TTC549 (cell line): ENCODE measurements around the gene STK38.
"Not testable (repeated sequence)": the region's sequence is repeated elsewhere in the genome, so short reads cannot be mapped to it uniquely, and the experiment has no call there.

Experiments used
- FAIRE-seq: peaks from 2 replicates; lab custom pipeline; 2012; peaks lifted over from hg19 to GRCh38; lab: Jason Lieb, UNC

STK38 gene

DNA sequence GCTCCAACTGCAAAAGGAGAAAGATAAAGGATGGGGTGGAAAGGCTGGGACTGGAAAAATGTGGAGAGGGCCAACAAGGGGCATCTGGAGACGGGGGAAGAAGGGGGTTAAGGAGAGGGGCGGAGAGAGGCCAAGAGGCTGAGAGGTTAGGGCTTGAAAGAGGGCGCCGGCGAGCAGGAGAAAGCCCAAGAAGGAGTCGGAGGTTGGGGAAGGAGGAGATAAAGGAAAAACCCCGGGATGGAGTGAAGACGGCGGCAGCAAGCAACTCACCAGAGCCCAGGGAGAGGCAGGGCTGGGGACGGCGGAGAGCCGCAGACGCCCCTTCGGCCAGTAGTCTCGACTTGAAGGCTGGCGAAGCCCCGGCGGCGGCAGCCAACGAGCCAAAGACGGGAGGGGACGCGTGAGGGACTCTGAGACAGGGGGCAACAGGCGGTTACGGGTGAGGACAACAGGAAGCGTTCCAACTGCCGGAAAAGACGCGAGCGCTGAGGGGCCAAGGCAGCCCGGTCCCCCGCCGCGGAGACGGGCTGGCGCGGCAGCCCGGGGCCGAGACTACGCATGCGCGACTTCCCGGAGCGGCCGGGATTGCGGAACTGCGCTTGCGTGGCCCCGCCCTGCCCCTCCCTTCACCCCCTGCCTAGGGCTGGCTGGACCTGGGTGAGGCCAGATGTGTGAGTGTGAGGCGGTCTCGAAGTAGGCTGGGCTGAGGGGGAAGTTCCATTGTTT lies at the start of gene STK38:
TSS of gene STK38 (minus strand) at position 560 of the 726 bp plus-strand sequence. CDS start 7,277 bp downstream, outside the sequence.
- no peak for FAIRE-seq

DNA sequence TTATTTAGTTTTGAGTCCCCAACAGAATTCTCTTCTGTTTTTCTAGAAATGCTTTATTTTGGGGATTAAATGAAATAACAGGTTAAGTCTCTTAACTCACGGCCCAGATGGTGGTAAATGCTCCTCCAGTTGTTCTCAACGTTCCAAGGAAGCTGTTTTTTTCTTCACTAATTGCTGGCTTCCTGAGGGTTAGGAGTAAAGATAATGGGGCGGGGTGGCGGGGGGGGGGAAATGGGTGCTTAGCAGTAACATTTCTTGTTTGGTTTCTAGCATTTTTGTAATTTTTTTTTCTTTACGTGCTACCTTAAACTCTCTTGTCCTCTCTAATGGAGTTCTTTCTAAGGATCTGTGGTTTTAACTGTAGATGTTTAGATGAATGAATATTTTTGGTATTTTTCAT lies 49.1 kb upstream of the STK38 start:
- no peak for FAIRE-seq

DNA sequence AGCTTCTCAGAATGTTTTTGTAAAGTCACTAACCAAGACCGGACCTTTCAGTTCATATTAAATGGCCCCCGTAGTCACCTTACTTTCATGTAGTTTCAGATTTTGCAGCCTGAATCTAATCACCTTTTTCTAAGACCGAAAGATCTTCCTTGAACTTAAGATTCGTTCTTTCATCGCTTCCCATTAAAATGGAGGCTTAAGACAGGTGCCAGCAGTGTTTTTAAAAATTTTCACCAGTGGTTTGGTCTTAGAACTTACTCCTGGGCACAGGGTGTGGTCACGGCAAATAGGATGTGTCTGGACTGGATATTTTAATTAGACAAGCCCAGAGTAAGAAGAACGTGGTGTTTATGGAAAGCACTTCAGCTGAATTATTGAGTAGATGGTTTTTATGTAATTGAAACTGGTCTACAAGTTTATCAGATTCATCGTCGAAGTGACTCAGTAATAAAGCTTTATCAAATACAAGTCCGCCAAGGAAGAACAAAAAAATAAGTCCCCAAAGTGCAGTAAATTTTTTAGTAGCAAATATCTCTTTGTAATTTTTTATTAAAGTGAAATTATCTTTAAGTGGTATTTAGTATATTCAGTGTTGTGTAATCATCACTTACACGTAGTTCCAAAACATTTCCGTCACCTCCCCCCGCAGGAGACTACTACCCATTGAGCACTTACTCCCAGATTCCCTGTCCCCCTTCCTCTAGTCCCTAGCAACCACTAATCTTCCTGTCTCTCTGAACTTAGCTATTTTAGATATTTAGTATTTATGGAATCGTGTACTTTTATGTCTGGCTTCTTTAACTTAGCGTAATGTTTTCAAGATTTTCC lies 47.8 kb upstream of the STK38 start:
- no peak for FAIRE-seq

DNA sequence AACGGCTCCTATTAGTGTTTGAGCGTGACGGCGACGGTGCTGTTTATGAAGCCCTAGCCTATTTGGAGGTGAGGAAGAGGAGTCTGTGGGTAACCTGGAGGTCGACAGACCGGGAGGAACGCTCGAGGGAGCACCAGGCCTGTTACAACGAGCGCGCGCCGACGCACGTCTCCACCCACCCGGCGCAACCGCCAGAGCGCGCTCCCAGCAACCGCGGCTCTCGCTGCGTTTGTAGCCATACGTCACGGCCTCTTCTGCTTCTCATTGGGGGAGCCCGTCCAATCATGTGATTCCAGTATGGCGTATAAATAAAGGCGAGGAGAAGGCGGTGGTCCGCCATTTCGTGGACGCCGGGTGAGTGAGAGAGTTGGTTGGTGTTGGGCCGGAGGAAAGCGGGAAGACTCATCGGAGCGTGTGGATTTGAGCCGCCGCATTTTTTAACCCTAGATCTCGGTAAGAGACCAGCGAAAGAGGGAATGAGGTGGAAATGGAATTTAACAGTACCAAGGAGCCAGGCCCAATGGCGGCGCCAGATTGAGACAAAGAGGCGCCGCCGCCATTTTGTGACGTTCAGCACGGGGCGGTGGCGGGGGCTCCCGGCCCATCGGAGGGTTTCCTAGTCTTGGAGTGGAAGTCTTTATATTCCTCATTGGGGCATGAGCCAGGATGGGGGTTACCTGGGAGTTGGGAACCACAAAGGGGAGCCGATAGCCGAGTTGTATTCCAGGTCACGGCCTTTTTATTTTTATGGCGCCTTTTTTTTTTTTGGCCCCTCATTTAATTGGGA lies 46.9 kb upstream of the STK38 start, which contains the start of gene SRSF3:
TSS of gene SRSF3 (plus strand) at position 334 of the 787 bp plus-strand sequence. CDS start 2,401 bp downstream, outside the sequence.
- FAIRE-seq: peak; percentile 47

DNA sequence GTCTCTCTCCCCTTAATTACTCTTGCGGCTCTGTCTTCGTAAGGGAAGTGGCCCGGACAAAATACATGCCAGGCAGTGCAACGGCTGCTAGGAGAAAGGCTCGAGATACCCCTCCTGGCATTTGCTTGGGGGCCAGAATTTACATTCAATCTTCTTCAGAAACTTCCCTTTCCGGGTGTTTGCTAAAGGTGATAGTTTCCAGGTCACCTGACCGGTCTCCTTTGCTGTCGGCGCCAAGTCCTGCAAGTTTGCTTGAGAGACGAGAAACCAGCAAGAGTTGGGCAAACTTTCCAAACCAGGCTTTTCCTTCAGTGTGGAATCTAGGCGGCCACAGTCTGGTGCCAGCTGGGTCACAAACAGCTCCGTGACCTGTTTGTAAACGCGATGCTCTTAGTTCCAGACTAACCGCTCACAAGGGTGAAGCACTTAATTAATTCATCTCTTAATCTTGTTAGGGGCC lies 46.3 kb upstream of the STK38 start:
- no peak for FAIRE-seq

DNA sequence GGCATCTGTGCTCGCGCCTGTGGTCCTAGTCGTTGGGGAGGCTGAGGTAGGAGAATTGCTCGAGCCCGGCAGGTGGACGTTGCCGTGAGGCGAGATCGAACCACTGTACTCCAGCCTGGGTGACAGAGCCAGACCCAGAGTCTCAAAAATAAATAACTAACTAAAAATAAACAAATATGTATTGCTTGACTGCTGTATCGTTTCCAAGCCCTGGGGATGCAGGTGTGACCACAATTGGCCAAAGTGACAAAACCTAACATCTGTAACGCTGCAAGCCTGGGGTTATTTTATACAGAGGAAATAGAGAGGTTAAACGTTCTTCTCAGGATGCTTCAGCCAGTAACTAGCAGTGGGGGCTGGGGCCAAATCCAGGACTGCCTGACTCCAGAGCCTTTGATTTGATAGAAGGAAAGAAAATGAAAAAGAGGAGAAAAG lies 45.0 kb upstream of the STK38 start:
- FAIRE-seq: no peak

DNA sequence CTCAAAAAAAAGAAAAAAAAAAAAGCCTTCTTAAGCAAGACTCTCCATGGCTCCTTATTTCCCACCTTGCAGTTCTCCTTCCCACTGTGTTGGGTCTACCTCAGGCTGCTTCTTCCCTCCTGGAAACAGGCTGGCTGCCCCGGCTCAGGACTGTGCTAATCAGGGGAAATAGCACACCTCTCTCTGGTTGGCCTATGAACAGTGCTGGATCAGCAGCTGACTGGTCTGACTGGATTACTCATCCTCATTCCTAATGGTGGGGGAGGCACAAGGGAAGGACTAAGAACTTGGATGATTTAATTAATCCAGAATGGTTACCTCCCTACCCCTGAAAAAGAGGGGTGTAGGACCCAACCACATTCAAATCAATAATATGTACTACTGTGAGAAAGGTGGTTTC lies 43.0 kb upstream of the STK38 start:
- no peak for FAIRE-seq

DNA sequence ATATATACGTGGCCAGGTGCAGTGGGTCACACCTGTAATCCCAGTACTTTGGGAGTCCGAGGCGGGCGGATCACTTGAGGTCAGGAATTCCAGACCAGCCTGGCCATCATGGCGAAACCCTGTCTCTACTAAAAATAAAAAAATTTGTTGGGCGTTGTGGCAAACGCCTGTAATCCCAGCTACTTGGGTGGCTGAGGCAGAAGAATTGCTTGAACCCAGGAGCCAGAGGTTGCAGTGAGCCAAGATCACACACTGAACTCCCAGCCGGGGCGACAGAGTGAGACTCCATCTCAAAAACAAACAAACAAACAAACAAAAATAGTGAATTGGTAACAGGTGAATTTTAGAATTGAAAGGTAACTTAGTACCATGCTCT lies 41.7 kb upstream of the STK38 start:
- FAIRE-seq: not testable (repeated sequence)

DNA sequence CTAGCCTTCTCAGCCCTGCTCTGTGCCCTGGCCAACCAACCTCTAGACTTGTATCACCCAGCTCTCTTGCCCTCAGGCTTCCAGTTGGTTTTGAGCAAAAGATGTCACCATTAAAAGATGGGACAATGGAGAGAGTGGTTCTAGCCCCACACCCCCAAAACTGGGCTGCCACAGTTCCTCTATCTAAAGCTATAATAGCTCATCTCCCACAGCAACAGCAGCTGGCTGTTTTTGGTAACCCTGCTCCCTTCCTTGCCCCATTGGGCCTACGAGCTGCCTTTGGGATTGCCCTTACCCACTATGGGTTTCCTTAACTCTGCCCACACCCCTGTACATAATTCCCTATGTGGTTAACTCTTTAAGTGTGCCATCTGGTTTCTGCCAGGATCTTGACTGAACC lies 39.3 kb upstream of the STK38 start:
- FAIRE-seq: no peak

DNA sequence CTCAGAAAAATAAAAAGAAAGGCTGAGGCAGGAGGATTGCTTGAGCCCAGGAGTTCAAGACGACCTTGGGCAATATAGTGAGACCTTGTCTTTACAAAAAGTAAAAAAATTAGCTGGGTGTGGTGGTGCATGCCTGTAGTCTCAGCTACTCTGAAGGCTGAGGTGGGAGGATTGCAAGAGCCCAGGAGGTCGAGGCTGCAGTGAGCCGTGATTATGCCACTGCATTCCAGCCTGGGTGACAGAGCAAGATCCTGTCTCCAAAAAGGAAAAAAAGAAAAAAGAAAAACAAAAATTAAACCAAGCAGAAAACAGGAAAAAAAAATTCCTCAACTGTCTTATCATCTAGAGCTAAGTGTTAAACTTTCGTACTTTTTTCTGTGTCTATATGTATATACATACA lies 34.4 kb upstream of the STK38 start:
- FAIRE-seq: no peak

DNA sequence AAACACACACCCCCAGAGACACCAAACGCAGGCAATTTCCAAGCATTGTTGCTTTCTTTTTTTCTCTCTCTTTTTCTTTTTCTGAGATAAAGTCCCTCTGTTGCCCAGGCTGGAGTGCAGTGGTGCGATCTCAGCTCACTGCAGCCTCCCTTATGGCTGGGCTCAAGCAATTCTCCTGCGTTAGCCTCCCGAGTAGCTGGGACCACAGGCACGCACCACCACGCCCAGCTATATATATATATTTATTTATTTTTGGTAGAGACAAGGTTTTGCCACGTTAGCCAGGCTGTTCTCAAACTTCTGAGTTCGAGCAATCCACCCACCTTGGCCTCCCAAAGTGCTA lies 32.9 kb upstream of the STK38 start:
- FAIRE-seq: no peak

DNA sequence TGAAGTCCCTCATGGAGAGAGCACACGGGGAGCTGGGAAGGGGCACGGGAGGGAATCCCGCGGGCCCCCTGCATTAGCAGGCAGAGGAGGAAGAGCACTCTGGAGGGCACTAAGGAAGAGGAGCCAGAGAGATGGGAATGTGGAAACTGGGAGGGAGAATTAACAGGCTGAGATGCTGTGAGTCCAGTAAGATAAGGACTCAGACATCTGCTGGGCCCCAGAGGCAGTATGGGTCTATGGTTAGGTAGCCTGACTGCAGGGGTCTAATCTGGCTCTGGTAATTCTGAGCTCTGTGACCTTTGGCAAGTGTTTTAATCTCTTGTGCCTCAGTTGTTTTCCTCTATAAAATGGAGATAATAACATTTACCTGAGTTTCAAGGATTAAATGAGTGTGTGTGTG lies 31.2 kb upstream of the STK38 start:
- FAIRE-seq: no peak

DNA sequence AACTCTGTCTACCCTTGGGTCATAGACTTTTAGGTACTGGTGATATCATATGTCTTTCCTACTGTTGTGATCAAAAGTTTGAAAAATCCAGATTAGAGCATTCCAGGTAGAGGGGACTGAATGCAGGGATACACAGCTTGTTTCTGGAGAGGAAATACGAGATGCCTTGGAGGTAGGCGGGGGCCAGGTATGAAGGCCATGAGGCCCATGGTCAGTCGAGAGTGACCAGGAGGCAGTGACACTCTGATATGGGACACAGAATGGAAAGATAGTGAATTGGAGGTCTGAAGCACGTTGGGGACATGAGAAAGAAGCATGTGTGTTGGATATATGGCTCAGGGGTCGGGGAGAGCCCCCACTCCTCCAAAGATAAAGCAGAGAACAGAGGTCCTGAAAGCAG lies 30.8 kb upstream of the STK38 start:
- FAIRE-seq: no peak

DNA sequence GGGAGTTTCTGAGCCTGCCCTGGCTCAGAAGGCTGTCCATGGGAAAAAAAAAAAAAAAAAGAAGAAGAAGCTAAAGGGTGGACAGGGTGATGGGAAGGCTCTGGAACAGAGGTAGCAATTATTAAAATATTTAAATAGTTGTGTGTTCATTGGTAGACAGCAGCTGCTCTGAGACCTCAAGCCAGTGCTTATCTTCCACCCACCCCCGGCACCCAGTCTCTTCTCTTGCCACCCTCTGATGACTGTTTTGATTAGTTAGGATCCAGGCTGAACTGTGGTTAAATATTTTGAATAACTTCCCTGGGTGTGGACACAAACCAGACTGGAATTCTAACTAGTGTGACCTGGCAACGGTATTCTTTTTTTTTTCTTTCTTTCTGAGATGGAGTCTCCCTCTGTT lies 30.0 kb upstream of the STK38 start:
- FAIRE-seq: no peak

DNA sequence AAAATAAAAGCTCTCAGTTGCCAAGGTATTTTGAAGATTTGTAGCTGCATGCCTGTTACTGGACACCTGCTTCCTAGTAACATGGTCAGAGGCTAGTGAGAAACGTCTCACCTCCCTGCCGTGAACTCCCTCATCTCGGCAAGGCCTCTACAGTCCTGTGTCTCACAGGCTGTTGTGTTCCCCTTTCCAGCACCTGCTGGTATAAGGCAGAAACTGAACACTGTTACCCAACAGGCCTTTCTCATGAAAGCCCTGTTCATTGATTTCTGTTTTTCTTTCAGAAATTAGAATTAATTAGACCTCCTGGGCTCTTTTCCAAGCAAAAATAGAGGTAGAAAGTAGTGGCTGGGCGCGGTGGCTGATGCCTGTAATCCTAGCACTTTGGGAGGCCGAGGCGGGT lies 29.3 kb upstream of the STK38 start:
- no peak for FAIRE-seq

DNA sequence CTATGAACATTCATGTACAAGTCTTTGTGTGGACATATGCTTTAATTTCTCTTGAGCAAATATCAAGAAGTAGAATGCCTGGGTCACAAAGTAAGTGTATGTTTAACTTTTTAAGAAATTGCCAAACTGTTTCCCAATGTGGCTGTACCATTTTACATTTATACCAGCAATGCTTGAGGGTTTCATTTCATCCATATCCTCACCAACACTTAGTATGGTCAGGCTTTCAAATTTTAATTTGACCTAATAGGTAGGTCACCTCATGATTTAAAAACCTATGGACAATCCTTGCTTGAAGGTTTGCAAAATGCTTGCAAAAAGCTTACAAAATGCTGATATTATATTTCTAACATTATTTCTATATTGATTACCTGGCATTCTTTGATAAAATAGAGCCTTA lies 27.4 kb upstream of the STK38 start:
- FAIRE-seq: no peak

DNA sequence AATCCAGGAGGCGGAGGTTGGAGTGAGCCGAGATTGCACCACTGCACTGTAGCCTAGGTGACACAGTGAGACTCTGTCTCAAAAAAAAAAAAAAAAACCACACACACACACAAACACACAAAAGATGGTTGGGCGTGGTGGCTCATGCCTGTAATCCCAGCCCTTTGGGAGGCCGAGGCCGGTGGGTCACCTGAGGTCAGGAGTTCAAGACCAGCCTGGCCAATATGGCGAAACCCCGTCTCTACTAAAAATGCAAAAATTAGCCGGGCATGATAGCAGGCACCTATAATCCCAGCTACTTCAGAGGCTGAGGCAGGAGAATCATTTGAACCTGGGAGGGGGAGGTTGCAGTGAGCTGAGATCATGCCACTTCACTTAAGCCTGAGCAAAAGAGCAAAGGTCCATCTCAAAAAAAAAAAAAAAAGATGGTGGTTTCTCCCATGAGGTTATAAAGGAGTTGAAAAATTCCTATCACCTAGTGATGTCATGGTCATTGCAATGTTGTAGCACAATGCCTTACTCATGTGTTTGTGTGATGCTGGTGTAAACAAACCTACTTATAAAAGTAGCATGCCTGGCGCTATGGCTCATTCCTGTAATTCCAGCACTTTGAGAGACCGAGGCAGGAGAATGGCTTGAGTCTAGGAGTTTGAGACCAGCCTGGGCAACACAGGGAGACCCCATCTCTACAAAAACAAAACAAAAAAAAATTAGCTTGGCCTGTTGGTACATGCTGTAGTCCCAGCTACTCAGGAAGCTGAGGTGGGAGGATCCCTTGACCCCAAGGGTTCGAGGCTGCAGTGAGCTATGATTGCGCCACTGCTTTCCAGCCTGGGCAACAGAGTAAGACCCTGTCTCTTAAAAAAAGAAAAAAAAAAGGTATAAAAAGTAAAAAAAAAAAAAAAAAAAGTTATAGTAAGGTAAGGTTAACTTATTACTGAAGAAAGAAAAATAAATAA lies 25.4 kb upstream of the STK38 start:
- FAIRE-seq: not testable (repeated sequence)

DNA sequence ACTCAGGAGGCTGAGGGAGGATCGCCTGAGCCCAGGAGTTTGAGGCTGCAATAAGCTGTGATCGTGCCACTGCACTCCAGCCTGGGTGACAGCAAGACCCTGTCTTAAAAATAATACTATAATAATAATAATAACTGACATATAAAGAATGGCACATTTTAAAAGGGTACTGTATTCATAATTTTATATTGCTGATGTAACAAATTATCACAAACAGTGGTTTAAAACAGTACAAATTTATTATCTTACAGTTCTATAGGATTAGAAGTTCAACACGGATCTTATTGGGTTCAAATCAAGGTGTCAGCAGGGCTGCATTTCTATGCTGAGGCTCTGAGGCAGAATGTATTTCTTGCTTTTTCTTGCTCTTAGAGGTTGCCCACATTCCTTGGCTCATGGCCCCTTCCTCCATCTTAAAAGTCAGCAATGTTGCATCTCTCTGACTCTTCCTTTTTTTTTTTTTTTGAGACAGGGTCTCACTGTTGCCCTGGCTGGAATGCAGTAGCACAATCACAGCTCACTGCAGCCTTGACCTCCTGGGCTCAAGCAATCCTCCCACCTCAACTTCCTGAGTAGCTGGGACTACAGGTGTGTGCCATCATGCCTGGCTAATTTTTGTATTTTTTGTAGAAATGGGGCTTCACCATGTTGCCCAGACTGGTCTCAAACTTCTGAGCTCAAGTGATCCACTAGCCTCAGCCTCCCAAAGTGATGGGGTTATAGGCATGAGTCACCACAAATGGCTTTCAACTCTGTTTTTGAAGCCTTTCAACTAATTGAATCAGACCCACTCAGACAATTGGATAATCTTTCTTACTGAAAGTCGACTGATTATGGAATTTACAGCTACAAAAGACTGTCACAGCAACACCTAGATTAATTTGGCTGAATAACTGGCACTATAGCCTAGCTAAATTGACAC lies 24.1 kb upstream of the STK38 start:
- no peak for FAIRE-seq

DNA sequence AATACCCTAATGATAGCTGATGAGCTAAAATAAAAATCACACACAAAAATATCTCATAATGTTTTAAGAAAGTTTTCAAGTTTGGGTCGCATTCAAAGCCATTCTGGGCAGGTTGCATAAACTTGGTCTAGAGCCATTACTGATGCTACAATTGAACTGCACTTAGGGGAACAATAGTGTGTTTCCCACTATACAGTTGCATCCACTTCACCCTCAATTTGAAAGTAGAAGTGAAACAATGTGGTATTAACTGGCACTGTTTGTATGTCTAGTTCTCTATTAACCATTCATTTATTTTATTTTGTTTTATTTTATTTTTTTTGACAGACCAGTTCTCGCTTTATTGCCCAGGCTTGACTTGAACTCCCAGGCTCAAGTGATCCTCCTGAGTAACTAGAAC lies 23.0 kb upstream of the STK38 start:
- FAIRE-seq: no peak

DNA sequence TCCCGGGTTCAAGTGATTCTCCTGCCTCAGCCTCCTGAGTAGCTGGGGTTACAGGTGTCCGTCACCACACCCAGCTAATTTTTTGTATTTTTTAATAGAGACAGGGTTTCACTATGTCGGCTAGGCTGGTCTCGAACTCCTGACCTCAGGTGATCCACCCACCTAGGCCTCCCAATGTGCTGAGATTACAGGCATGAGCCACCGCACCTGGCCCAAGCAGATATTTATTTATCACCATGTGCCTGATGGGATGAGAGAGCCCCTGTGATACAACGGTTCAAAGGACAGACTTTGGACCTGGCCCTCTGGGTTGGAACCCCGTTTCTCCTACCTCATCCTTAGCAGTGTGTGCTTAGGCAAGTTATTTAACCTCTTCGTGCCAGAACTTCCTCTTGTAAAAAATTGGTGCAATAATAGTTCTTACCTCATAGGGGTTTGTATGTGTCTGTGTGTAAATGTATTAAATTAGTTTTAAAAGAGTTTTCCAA lies 19.2 kb upstream of the STK38 start:
- FAIRE-seq: no peak
